ENCODE data around the gene CCND1.

CCND1 gene

GRCh38 chr11:69653406-69653960, 12.5 kb downstream of the CCND1 start:
- no peak for DNase-seq (ENCODE audit: low read depth, low spot score)

GRCh38 chr11:69654001-69654659, 13.2 kb downstream of the CCND1 start:
- no peak for DNase-seq (ENCODE audit: low read depth, low spot score)

- DNase-seq (ENCODE audit: low read depth, low spot score) = no peak
These were observed 13.9 kb downstream of the CCND1 start for GRCh38 chr11:69654660-69655478.

GRCh38 chr11:69655479-69656428, 14.8 kb downstream of the CCND1 start:
- no peak for DNase-seq (ENCODE audit: low read depth, low spot score)

GRCh38 chr11:69656536-69657455, 15.8 kb downstream of the CCND1 start:
- no peak for DNase-seq (ENCODE audit: low read depth, low spot score)

GRCh38 chr11:69657456-69657910, 16.5 kb downstream of the CCND1 start:
- no peak for DNase-seq (ENCODE audit: low read depth, low spot score)

DNA sequence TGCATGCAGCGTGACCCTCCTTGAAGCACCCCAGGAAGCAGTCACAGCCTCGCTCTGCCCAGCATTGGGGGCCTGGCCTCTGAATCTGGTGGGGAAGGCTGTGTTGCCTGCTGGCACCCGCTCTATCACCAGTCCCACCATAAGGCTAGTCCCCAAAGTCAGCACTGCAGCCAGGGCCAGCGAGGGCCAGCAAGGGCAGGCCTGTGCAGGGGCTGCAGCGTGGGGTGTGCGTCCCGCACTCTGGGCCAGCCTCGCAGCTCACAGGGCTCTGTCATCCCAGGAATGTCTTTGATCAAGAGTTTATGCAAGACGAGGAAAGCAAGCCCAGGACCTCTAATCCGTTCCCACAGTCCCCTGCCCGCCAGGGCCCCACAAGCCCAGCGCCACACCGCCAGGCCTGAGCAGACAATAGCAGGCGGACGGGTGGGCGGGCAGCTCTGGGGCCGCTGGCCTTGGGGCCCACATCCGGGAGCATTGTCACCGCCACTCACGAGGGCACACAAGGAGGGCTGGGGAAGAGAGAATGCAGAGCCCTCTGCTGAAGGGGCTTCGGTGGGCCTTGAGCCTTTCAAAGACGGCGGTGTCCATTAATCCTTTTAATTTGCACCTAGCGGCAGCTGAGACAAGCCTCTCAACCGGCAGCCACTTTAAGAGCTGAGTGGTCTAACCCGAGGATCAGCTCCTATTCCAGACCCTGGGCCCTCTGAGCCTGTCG, 17.1 kb downstream of the CCND1 start:
- no peak for DNase-seq (ENCODE audit: low read depth, low spot score)

- no peak for DNase-seq (ENCODE audit: low read depth, low spot score)
These were observed 17.9 kb downstream of the CCND1 start for GRCh38 chr11:69658626-69659450.

DNA sequence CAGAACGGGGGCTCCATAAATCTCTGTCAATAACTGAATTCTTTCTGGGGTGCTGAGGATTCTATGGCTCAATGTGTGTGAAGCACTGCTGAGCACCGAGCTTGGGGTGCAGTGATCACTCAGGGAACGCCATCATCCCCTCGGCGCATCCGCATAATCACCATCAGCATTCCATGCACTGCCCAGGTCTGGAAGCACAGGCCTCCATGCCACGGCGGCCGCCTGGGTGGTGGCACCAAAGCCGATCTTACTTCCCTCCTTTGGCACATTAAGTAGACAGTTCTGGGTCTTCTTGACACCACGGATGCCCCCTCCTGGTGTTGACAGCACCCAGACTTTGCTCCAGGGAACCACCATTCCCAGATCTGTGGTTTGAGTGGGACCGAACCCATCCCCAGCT, 18.6 kb downstream of the CCND1 start:
- no peak for DNase-seq (ENCODE audit: low read depth, low spot score)

DNA sequence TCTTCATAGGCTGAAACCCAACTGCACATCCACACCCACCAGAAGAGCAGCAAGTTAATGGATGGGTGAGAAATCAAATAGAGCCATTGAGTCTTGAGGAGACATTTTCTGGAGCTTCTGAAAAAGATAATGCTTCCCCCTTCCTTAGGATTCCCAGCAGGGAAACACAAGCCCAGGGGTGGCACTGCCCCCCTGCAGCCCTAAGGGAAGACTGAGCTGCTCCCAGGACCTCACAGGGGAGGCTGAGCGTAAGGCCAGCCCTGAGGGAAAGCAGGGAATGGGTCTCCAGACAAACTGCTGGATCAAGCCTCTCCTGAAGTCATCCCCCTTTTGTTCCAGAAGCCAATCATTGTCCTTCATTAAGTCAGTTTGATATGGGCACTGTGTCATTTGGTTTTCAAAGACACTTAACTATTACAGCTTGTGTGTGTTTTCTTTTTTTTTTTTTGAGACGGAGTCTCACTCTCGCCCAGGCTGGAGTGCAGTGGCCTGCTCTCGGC, 19.1 kb downstream of the CCND1 start:
- no peak for DNase-seq (ENCODE audit: low read depth, low spot score)

GRCh38 chr11:69661413-69661715, 20.4 kb downstream of the CCND1 start:
- no peak for DNase-seq (ENCODE audit: low read depth, low spot score)

DNA sequence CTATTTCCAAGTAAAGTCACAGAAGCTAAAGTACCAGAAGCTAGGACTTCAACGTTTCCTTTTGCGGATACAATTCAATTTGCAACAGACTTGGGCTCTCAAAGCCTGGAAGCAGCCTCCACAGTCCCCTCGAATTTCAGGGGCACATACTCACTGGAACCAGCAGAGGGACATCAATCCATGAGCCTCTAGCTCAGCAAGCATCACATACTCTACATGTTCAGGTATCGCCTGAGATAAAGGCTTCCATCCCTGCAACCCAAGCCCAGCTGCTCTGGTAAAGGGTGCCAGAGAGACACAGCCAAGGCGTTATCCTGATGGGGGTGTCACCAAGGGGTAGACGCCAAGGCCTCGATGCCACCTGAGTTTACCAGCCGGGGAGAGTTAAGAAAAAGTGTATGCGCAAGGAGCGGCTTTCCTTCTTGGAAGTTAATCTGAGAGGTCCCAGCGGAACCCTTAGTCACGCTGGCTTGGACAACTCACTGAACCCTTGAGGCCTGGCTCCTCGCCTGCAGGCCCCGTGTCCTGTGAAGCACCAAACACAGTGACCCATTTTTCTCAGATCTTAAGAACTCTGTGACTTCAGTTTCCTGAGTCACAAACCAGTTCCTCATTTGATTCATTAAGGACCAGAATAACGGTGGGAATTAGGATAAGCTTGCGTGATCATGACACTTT, 21.2 kb downstream of the CCND1 start:
- DNase-seq (ENCODE audit: low read depth, low spot score) = no peak

DNA sequence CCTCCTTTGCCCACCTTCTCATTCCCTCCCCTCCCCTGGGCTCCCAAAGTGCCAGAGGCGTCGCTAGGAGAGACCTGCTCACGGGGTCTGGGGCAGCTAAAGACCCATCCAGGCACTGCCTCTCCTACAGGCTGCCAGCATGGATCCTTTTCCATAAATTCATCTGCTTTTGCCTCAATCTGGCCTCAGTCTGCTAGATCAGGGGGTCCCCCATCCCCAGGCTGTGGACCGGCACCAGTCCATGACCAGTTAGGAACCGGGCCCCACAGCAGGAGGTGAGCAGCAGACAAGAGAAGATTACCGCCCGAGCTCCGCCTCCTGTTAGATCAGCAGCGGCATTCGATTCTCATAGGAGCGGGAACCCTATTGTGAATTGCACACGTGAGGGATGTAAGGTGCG, 21.9 kb downstream of the CCND1 start:
- no peak for DNase-seq (ENCODE audit: low read depth, low spot score)

DNA sequence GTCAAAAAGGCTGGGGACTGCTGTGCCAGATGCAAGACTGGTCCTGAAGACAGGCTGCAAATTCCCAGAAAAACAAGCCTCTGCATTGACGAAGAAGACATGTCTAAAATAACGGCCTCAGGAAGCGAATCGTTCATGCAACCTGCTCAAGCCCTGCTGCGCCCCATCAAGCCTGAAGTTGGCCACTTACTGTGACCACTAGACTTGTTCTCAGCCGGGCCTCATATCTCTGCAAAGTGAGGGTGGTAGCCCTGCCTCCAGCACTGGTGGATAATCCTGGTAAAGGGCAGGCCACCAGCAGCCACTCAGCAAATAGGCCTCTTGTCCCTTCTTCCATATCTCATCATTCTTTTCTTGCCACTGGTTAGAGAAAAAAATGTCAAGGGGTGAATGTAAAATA, 22.4 kb downstream of the CCND1 start:
- DNase-seq (ENCODE audit: low read depth, low spot score) = no peak

GRCh38 chr11:69664103-69664775, 23.3 kb downstream of the CCND1 start:
- DNase-seq (ENCODE audit: low read depth, low spot score) = no peak

GRCh38 chr11:69664901-69665300, 23.9 kb downstream of the CCND1 start:
- DNase-seq (ENCODE audit: low read depth, low spot score) = no peak

- no peak for DNase-seq (ENCODE audit: low read depth, low spot score)
These were observed 24.7 kb downstream of the CCND1 start for GRCh38 chr11:69665669-69666068.

GRCh38 chr11:69666261-69666660, 25.3 kb downstream of the CCND1 start:
- no peak for DNase-seq (ENCODE audit: low read depth, low spot score)

Data from activated CD4-positive, CD25-positive, alpha-beta regulatory T cell treated with anti-CD3 and anti-CD28 coated beads, Interleukin-2, amount 50 U/mL, for 16 hours (primary cell).